HEK293 (cell line): ENCODE data around the gene MEX3A.

Source experiments
- CTCF ChIA-PET: fragments of 350-600 bp; formaldehyde crosslinking; extraction: SDS; loops from one replicate; lab custom pipeline; 2021; ENCODE audit warnings: antibody characterized with exemption; lab: Yijun Ruan, JAX
- POLR2A ChIA-PET: fragments of 300-600 bp; formaldehyde crosslinking; extraction: SDS; loops from one replicate; lab custom pipeline; 2020; ENCODE audit warnings: antibody characterized with exemption, inconsistent platforms; lab: Yijun Ruan, JAX
- H3K27ac ChIP-seq: fragments of 200-500 bp; sonication (Bioruptor generic); 2 replicates; pipeline ENCODE4 v1.5.1; 2014; ENCODE audit warnings: low read depth, low read length, control low read depth, inconsistent platforms; ENCODE audit errors: extremely low read depth
- H3K36me3 ChIP-seq, 2 experiments: fragments of 200-500 bp in 1 of 2; sonication (Bioruptor generic) in 1 of 2; 1 replicate in 1 of 2; 2 replicates in 1 of 2; pipeline ENCODE4 v1.5.1; 2014 to 2017; ENCODE audit warnings: inconsistent platforms in 2 of 2, low read length in 2 of 2; ENCODE audit not compliant: control insufficient read depth in 2 of 2, insufficient read depth in 1 of 2
- H3K4me1 ChIP-seq: fragments of 200-500 bp; sonication (Bioruptor generic); 2 replicates; pipeline ENCODE4 v1.5.1; 2014; ENCODE audit warnings: mild to moderate bottlenecking, low read length, inconsistent platforms; ENCODE audit not compliant: control insufficient read depth, insufficient read depth
- H3K4me3 ChIP-seq: 2 replicates; pipeline ENCODE4 v1.5.1; 2011; ENCODE audit warnings: low read depth, mild to moderate bottlenecking, control low read depth, low read length, moderate library complexity
- H3K9me3 ChIP-seq: fragments of 200-500 bp; sonication (Bioruptor generic); 2 replicates; pipeline ENCODE4 v1.5.1; 2014; ENCODE audit warnings: low read depth, low read length, inconsistent platforms; ENCODE audit not compliant: control insufficient read depth, insufficient read depth
- AEBP2 ChIP-seq: fragments of 450-650 bp; formaldehyde crosslinking; IDR thresholded peaks from 2 replicates; pipeline ENCODE4 v1.5.1; 2016; ENCODE audit warnings: missing biosample characterization, missing genetic modification characterization, borderline replicate concordance
- GFI1B ChIP-seq: fragments of 450-650 bp; formaldehyde crosslinking; IDR thresholded peaks from 2 replicates; pipeline ENCODE4 v1.5.1; 2016; ENCODE audit warnings: missing biosample characterization, missing genetic modification characterization
- KLF10 ChIP-seq: fragments of 450-650 bp; IDR thresholded peaks from 2 replicates; pipeline ENCODE4 v1.5.1; 2018; ENCODE audit warnings: missing biosample characterization, mild to moderate bottlenecking, missing genetic modification characterization
- PRDM1 ChIP-seq: fragments of 450-650 bp; formaldehyde crosslinking; IDR thresholded peaks from 2 replicates; pipeline ENCODE4; 2016; ENCODE audit warnings: missing biosample characterization, missing genetic modification characterization
- SALL2 ChIP-seq: fragments of 450-650 bp; formaldehyde crosslinking; IDR thresholded peaks from 2 replicates; pipeline ENCODE4 v1.5.0; 2017; ENCODE audit warnings: missing biosample characterization, mild to moderate bottlenecking, missing genetic modification characterization, borderline replicate concordance
- SCRT2 ChIP-seq: fragments of 450-650 bp; formaldehyde crosslinking; IDR thresholded peaks from 2 replicates; pipeline ENCODE4 v1.5.1; 2016; ENCODE audit warnings: missing biosample characterization, missing genetic modification characterization
- YY2 ChIP-seq: fragments of 450-650 bp; formaldehyde crosslinking; IDR thresholded peaks from 2 replicates; pipeline ENCODE4 v1.5.1; 2016; ENCODE audit warnings: missing biosample characterization, missing genetic modification characterization
- ZBTB49 ChIP-seq: fragments of 450-650 bp; formaldehyde crosslinking; IDR thresholded peaks from 2 replicates; pipeline ENCODE4 v1.5.1; 2016; ENCODE audit warnings: missing biosample characterization, missing genetic modification characterization, low read depth
- ZNF10 ChIP-seq: fragments of 450-650 bp; formaldehyde crosslinking; IDR thresholded peaks from 2 replicates; pipeline ENCODE4 v1.5.1; 2017; ENCODE audit warnings: missing biosample characterization, missing genetic modification characterization
- ZNF2 ChIP-seq: fragments of 450-650 bp; formaldehyde crosslinking; IDR thresholded peaks from 2 replicates; pipeline ENCODE4 v1.5.1; 2016; ENCODE audit warnings: missing biosample characterization, missing genetic modification characterization
- ZNF223 ChIP-seq: fragments of 450-650 bp; formaldehyde crosslinking; IDR thresholded peaks from 2 replicates; pipeline ENCODE4 v1.5.1; 2016; ENCODE audit warnings: missing biosample characterization, missing genetic modification characterization
- ZNF366 ChIP-seq: fragments of 450-650 bp; formaldehyde crosslinking; conservative IDR thresholded peaks from 2 replicates; pipeline ENCODE4 v1.5.1; 2016; ENCODE audit warnings: missing biosample characterization, missing genetic modification characterization
- ZNF449 ChIP-seq: fragments of 450-650 bp; formaldehyde crosslinking; IDR thresholded peaks from 2 replicates; pipeline ENCODE4 v1.5.1; 2017; ENCODE audit warnings: missing biosample characterization, mild to moderate bottlenecking, missing genetic modification characterization, moderate library complexity
- ZNF561 ChIP-seq: fragments of 450-650 bp; IDR thresholded peaks from 2 replicates; pipeline ENCODE4 v1.5.1; 2018; ENCODE audit warnings: missing biosample characterization, missing genetic modification characterization, borderline replicate concordance
- ZNF571 ChIP-seq: fragments of 450-650 bp; formaldehyde crosslinking; IDR thresholded peaks from 2 replicates; pipeline ENCODE4 v1.5.0; 2017; ENCODE audit warnings: missing biosample characterization, missing genetic modification characterization
- ZNF610 ChIP-seq: fragments of 450-650 bp; formaldehyde crosslinking; IDR thresholded peaks from 2 replicates; pipeline ENCODE4 v1.5.1; 2016; ENCODE audit warnings: missing biosample characterization, missing genetic modification characterization, borderline replicate concordance
- ZNF623 ChIP-seq: fragments of 450-650 bp; formaldehyde crosslinking; IDR thresholded peaks from 2 replicates; pipeline ENCODE4 v1.5.1; 2016; ENCODE audit warnings: missing biosample characterization, missing genetic modification characterization
- ZNF639 ChIP-seq: fragments of 450-650 bp; formaldehyde crosslinking; IDR thresholded peaks from 2 replicates; pipeline ENCODE4 v1.5.1; 2016; ENCODE audit warnings: missing biosample characterization, missing genetic modification characterization
- ZNF768 ChIP-seq: fragments of 450-650 bp; formaldehyde crosslinking; IDR thresholded peaks from 2 replicates; pipeline ENCODE4 v1.5.1; 2018; ENCODE audit warnings: missing biosample characterization, mild to moderate bottlenecking, missing genetic modification characterization
- ZNF777 ChIP-seq: fragments of 450-650 bp; formaldehyde crosslinking; IDR thresholded peaks from 2 replicates; pipeline ENCODE4 v1.5.1; 2017; ENCODE audit warnings: missing biosample characterization, missing genetic modification characterization, borderline replicate concordance
- ZNF785 ChIP-seq: fragments of 450-650 bp; formaldehyde crosslinking; IDR thresholded peaks from 2 replicates; pipeline ENCODE4 v1.5.1; 2016; ENCODE audit warnings: missing biosample characterization, missing genetic modification characterization

Gene MEX3A

GRCh38 chr1:156056326-156056849, 25.9 kb downstream of the MEX3A start:
- POLR2A ChIA-PET, result no interaction called here

GRCh38 chr1:156055281-156056048, 26.8 kb downstream of the MEX3A start:
- ChIA-PET POLR2A (no interaction called here), CTCF (interaction anchor here (1.0 kb wide), 1 partner anchor 11 kb away, joined by 4 read pairs; no protein-coding TSS in a partner anchor)
- H3K4me1 ChIP-seq, result no peaks in the 10 kb centered on the region
- H3K27ac ChIP-seq, result peak overlapping the region; percentile 51; the same call in 1 of the 2 replicates
- TF ChIP-seq ZNF785, result no peak
- TF ChIP-seq ZNF223, result 0 out of 2 replicates have a peak, but pooled peaks have one; percentile 0
- H3K4me3 ChIP-seq, result peak overlapping the region; percentile 87
- no peaks in the 10 kb centered on the region for H3K9me3 ChIP-seq
- peaks cover 0 to 30% of the 10 kb centered on the region in 2 experiments; a peak in 2 of 3 replicates for H3K36me3 ChIP-seq

More at GRCh38 chr1:156056326-156056849, 25.9 kb downstream of the MEX3A start:
- H3K4me1 ChIP-seq, result peaks cover 4% of the 10 kb centered on the region; the same call in 1 of the 2 replicates
- H3K4me3 ChIP-seq, result no peak overlapping the region
- H3K36me3 ChIP-seq, result peaks cover 0 to 21% of the 10 kb centered on the region in 2 experiments; a peak in 2 of 3 replicates
- no peak overlapping the region for H3K27ac ChIP-seq
- TF ChIP-seq ZNF777 (tag by site-specific recombination), result no peak
- no peak for TF ChIP-seq GFI1B
- TF ChIP-seq SCRT2 (tag by site-specific recombination), result peak; percentile 75
- TF ChIP-seq ZNF623, result peak; percentile 96
- no peak for TF ChIP-seq SALL2
- no peak for TF ChIP-seq ZNF2
- TF ChIP-seq PRDM1 (tag by site-specific recombination), result peak; percentile 69; the same call in 1 of the 2 replicates
- no peaks in the 10 kb centered on the region for H3K9me3 ChIP-seq
- CTCF ChIA-PET, result interaction anchor here (1.0 to 2.4 kb wide), 2 partner anchors 10 kb away, joined by 4 to 15 read pairs; no protein-coding TSS in a partner anchor

- peak within 1 kb of the TSS; percentile 82 for H3K27ac ChIP-seq
- no peaks in the 10 kb centered on the region for H3K9me3 ChIP-seq
- peak within 1 kb of the TSS; percentile 87 for H3K4me3 ChIP-seq
- ChIA-PET CTCF (interaction anchor here (0.6 to 1.0 kb wide), 4 partner anchors 12 to 99 kb away, joined by 3 to 5 read pairs (median 4); no protein-coding TSS in a partner anchor), POLR2A (no interaction called here)
- H3K4me1 ChIP-seq, result no peaks in the 10 kb centered on the region
- H3K36me3 ChIP-seq, result peaks cover 0 to 38% of the 10 kb centered on the region in 2 experiments; a peak in 2 of 3 replicates
- no peak for TF ChIP-seq ZBTB49
- peak; percentile 30; the same call in 1 of the 2 replicates for TF ChIP-seq ZNF768
- no peak for TF ChIP-seq ZNF571 (tag by site-specific recombination)
- TF ChIP-seq ZNF623, result 0 out of 2 replicates have a peak, but pooled peaks have one; percentile 3
- TF ChIP-seq AEBP2, result no peak
- TF ChIP-seq ZNF449 (tag by site-specific recombination), result peak; percentile 55; the same call in 1 of the 2 replicates
- TF ChIP-seq ZNF639 (tag by site-specific recombination), result 0 out of 2 replicates have a peak, but pooled peaks have one; percentile 16
- peak; percentile 66 for TF ChIP-seq ZNF610 (tag by site-specific recombination)
- peak; percentile 46; the same call in 1 of the 2 replicates for TF ChIP-seq ZNF366 (tag by site-specific recombination)
- peak; percentile 87 for TF ChIP-seq ZNF561 (tag by site-specific recombination)
- peak; percentile 15; the same call in 1 of the 2 replicates for TF ChIP-seq KLF10 (tag by site-specific recombination)
- no peak for TF ChIP-seq ZNF10
- TF ChIP-seq YY2 (tag by site-specific recombination), result 0 out of 2 replicates have a peak, but pooled peaks have one; percentile 18
- no peak for TF ChIP-seq GFI1B
These were observed 27.6 kb downstream of the MEX3A start, which contains the start of gene LAMTOR2 for GRCh38 chr1:156054500-156055280. Gene LAMTOR2, plus strand, starts transcription at chr1:156054782. Its CDS starts 108 bp downstream, at chr1:156054890.
